ENCODE results near the gene SPATA13.

- TF ChIP-seq, protein P1, sequence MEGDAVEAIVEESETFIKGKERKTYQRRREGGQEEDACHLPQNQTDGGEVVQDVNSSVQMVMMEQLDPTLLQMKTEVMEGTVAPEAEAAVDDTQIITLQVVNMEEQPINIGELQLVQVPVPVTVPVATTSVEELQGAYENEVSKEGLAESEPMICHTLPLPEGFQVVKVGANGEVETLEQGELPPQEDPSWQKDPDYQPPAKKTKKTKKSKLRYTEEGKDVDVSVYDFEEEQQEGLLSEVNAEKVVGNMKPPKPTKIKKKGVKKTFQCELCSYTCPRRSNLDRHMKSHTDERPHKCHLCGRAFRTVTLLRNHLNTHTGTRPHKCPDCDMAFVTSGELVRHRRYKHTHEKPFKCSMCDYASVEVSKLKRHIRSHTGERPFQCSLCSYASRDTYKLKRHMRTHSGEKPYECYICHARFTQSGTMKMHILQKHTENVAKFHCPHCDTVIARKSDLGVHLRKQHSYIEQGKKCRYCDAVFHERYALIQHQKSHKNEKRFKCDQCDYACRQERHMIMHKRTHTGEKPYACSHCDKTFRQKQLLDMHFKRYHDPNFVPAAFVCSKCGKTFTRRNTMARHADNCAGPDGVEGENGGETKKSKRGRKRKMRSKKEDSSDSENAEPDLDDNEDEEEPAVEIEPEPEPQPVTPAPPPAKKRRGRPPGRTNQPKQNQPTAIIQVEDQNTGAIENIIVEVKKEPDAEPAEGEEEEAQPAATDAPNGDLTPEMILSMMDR (IDR thresholded peaks at IDR 0.05; ENCODE audit: poor library complexity), result no peak
- no peak for TF ChIP-seq EZH2 (IDR thresholded peaks at IDR 0.05; ENCODE audit: borderline replicate concordance)
These were observed 31.7 kb downstream of the SPATA13 start for GRCh38 chr13:24192057-24192810.
